Stimulated activated CD4-positive, alpha-beta T cell treated with anti-CD3 and anti-CD28 coated beads, Interleukin-1b, Interleukin-23, amount 100 ng/mL, for 4 hours (primary cell): ENCODE data around the gene AFF1.
"Not testable (repeated sequence)": the region's sequence is repeated elsewhere in the genome, so short reads cannot be mapped to it uniquely, and the experiment has no call there.

ENCODE experiments used
- DNase-seq, 2 donors: peaks; one replicate each; pipeline ENCODE4 v3.0.0-alpha.2; 2020; ENCODE audit warnings: low read depth in 2 of 2

The AFF1 gene

GRCh38 chr4:87011340-87012034, 76.7 kb downstream of the AFF1 start:
- no peak for DNase-seq

- DNase-seq = no peak
Observed at GRCh38 chr4:87012265-87012953, 77.6 kb downstream of the AFF1 start.

GRCh38 chr4:87012954-87013308, 78.1 kb downstream of the AFF1 start:
- DNase-seq = not testable (repeated sequence)

GRCh38 chr4:87014284-87014782, 79.5 kb downstream of the AFF1 start:
- DNase-seq = no peak

GRCh38 chr4:87015416-87015815, 80.6 kb downstream of the AFF1 start:
- DNase-seq = no peak

GRCh38 chr4:87017580-87018342, 83.0 kb downstream of the AFF1 start:
- no peak for DNase-seq

GRCh38 chr4:87018753-87019152, 83.9 kb downstream of the AFF1 start:
- DNase-seq = no peak

- DNase-seq = no peak
Observed at GRCh38 chr4:87019246-87019791, 84.5 kb downstream of the AFF1 start.

GRCh38 chr4:87019898-87020297, 85.1 kb downstream of the AFF1 start:
- no peak for DNase-seq

GRCh38 chr4:87024201-87024600, 89.4 kb downstream of the AFF1 start:
- no peak for DNase-seq

GRCh38 chr4:87025023-87025613, 90.3 kb downstream of the AFF1 start:
- no peak for DNase-seq

- DNase-seq = no peak
Observed at GRCh38 chr4:87025614-87026041, 90.8 kb downstream of the AFF1 start.

- DNase-seq = no peak
Observed at GRCh38 chr4:87026800-87027495, 92.1 kb downstream of the AFF1 start.

- no peak for DNase-seq
Observed at GRCh38 chr4:87029356-87029755, 94.5 kb downstream of the AFF1 start.

GRCh38 chr4:87030124-87030523, 95.3 kb downstream of the AFF1 start:
- no peak for DNase-seq

- no peak for DNase-seq
Observed at GRCh38 chr4:87030755-87031441, 96.1 kb downstream of the AFF1 start.

- no peak for DNase-seq
Observed at GRCh38 chr4:87031920-87032319, 97.1 kb downstream of the AFF1 start.

- no peak for DNase-seq
Observed at GRCh38 chr4:87032884-87033533, 98.2 kb downstream of the AFF1 start.

GRCh38 chr4:87033902-87034301, 99.1 kb downstream of the AFF1 start:
- DNase-seq = no peak

GRCh38 chr4:87034527-87034926, 99.7 kb downstream of the AFF1 start:
- DNase-seq = no peak
